H1 (cell line): ENCODE measurements around the gene SPDYA. TPM values are rescaled to one million over a fixed set of nuclear protein-coding genes. Genes with fewer than 3 reads are reported as not detected.

Experiments used
- ATF2 ChIP-seq: IDR thresholded peaks from 2 replicates; pipeline ENCODE4 v1.6.1; 2012; ENCODE audit warnings: low read length, inconsistent platforms
- POLR2AphosphoS5 ChIP-seq: IDR thresholded peaks from 2 replicates; pipeline ENCODE4 v1.6.1; 2011; ENCODE audit warnings: low read depth, low read length
- polyA plus RNA-seq, 7 experiments: library from polyadenylated mRNA; depleted of rRNA in 3 of 7; stranded (reverse) in 5 of 7; unstranded in 2 of 7; fragments of >200 nt in 5 of 7; fragments of 200-250 nt in 2 of 7; gene quantifications; 1 replicate in 5 of 7; 2 replicates in 1 of 7; 4 replicates in 1 of 7; pipeline versions ENCODE4 v1.2.1 to v1.2.3, GENCODE V29; 2011 to 2013; ENCODE audit warnings: missing spikeins in 2 of 7, mixed read lengths in 2 of 7
- total RNA-seq: library from RNA; stranded (reverse); fragmentation: NEBNext Ultra II Directional; extraction: Animal tissue kit (Norgen Biotek cat#: 25700); gene quantifications from 2 replicates; pipeline ENCODE4 v1.2.1, GENCODE V29; 2021

The SPDYA gene
- total and polyA plus RNA-seq, 2 of the 8 experiments (the other 6 are each of a cell fraction or from before 2014, with no cell fraction given): 0.12 to 0.35 TPM

GRCh38 chr2:28780496-28780895, 30.1 kb upstream of the SPDYA start (continued):
- TF ChIP-seq POLR2AphosphoS5: no peak
- no peak for TF ChIP-seq ATF2
- TF ChIP-seq, all 59 proteins: peak for 0
